Measurements from ENCODE around the gene LRP11. TPM values are rescaled to one million over a fixed set of nuclear protein-coding genes. Genes with fewer than 3 reads are reported as not detected.
A peak's percentile ranks its signal among the peaks of the same experiment; 100 is the strongest.
"Not testable (repeated sequence)": the region's sequence is repeated elsewhere in the genome, so short reads cannot be mapped to it uniquely, and the experiment has no call there.

The LRP11 gene, protein sequence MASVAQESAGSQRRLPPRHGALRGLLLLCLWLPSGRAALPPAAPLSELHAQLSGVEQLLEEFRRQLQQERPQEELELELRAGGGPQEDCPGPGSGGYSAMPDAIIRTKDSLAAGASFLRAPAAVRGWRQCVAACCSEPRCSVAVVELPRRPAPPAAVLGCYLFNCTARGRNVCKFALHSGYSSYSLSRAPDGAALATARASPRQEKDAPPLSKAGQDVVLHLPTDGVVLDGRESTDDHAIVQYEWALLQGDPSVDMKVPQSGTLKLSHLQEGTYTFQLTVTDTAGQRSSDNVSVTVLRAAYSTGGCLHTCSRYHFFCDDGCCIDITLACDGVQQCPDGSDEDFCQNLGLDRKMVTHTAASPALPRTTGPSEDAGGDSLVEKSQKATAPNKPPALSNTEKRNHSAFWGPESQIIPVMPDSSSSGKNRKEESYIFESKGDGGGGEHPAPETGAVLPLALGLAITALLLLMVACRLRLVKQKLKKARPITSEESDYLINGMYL
- total RNA-seq = 1 to 10 TPM; 1.6 to 2.9 TPM

DNA sequence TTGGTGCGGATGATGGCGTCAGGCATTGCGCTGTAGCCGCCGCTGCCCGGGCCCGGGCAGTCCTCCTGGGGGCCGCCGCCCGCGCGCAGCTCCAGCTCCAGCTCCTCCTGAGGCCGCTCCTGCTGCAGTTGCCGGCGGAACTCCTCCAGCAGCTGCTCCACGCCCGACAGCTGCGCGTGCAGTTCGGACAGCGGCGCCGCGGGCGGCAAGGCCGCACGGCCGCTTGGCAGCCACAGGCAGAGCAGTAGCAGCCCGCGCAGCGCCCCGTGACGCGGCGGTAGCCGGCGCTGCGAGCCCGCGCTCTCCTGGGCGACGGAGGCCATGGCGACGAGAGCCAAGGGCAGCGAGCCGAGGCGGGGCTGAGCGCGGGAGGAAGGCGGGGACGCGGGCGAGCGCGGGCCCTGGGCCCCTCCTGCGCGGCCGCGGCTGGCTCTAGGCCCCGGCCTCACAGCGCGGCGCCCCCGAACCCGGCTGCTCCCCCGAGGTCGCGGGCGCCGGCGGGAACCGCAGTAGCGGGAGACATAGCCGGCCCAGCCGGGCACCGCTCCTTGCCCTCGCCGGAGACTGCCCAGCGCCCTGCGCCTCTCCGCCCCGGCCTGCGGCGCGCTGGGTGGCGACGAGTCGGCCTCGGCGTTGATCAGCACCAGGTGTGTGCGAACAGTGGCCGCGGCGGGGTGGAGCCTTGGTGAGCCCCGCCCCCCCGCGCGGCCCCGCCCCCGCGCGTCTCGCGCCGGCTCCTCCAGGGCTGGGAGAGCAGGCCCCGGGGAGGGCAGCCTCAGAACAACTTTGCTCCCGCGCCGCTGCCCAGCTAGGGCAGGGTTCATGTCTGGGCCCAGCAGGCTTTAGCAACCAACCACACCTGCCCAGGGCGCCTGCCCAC is at the start of gene LRP11:
LRP11 (minus strand) TSS at position 662 of the 880 bp plus-strand sequence; CDS start at position 323, 339 bp downstream.
- ATAC-seq (peak; percentile 92 to 93), DNase-seq (ENCODE audit: low spot score) (peak; percentile 82)
- Mint-ChIP-seq H3K4me3 (peak within 1 kb of the TSS; percentile 79), H3K27ac (peak within 1 kb of the TSS in 1 of 2 donors; percentile 41), H3K27me3 (peaks cover 21 to 24% of the 10 kb centered on the region in 2 donors), H3K36me3 (no peaks in the 10 kb centered on the region), H3K4me1 (ENCODE audit: low read depth in 2 of 2) (peaks cover 11 to 16% of the 10 kb centered on the region in 2 donors), H3K9me3 (no peaks in the 10 kb centered on the region)

DNA sequence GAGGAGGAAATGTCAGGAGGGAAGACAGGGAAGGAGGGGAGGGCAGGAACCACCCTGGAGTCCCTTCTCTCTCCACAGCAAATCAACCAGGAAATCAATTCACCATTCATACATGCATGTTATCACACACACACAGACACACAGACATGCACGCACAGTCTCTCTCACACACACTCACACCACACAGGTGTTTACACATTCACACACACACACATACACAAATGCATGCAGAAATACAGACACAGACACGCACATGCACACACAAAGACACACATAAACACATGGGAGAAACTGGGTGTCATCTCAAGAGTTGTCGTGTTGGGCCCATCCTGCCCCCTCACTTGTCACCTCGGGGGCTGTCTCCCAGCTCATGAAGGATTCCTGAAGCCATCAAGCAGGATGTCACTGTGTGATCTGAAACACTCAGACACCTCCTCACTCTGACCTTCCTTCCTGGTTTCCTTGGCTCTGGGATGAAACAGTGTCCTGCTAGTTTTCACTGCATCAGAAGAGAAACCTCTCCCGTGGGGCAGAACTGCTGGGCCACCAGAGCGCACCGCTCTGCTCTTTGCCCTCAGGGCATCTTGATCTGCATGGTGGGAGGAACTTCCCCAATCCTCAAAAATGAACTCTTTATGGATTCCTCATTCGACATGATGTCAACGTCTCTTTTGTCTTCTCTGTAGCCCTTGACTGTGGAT is 49.5 kb upstream of the LRP11 start:
- Mint-ChIP-seq H3K4me1 (ENCODE audit: low read depth in 2 of 2) (no peaks in the 10 kb centered on the region), H3K9me3 (no peaks in the 10 kb centered on the region), H3K27me3 (peaks cover 22 to 29% of the 10 kb centered on the region in 2 donors), H3K27ac (no peak overlapping the region), H3K36me3 (no peaks in the 10 kb centered on the region), H3K4me3 (no peak overlapping the region)
- no peak for ATAC-seq
- no peak for DNase-seq (ENCODE audit: low spot score)

DNA sequence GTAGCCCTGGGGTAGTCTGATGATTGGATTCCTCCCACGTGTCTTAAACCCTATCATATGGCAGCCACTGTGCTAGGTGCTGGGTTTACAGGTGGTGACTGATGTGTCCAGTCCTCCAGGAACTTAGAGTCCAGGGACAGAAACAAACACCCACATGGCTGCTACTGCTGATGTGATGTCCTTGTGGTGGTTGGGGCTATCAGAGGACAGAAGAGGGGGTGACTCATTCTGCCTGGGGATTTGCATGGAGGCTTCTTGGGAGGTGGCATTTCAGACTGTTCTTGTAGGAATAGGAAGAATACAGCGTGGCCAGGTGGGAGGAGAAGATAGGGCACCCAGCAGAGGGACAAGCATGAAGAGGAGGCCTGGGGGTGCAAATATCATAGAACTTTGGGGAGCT is 48.9 kb upstream of the LRP11 start:
- H3K27ac Mint-ChIP-seq = no peak overlapping the region

DNA sequence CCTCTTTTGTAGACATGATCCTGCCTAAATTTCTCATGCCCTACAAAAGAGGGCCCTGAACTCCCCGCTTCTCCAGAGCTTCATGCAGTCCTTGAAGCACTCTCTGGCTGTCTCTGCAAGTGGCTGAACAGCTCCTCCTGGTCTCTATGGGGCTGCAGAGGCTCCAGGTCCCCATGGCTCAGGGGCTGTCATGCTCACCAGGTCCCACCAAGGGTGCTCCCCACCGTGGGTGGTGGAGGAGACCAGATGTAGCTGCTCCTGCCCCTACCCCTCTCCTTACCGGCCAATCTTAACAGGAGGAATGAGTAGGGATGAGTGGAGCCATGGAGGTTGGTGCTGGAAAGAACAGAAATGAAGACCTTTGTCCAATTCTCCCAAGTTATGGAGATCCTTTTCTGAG is 48.5 kb upstream of the LRP11 start:
- DNase-seq (ENCODE audit: low spot score); H3K4me1 Mint-ChIP-seq (ENCODE audit: low read depth in 2 of 2); H3K9me3 Mint-ChIP-seq; H3K27ac Mint-ChIP-seq; H3K4me3 Mint-ChIP-seq; H3K36me3 Mint-ChIP-seq: not testable (repeated sequence)
- peaks cover 23 to 27% of the 10 kb centered on the region in 2 donors for H3K27me3 Mint-ChIP-seq
- peak in 1 of 2 donors; percentile 29 for ATAC-seq

More for the DNA sequence above, 48.9 kb upstream of the LRP11 start:
- Mint-ChIP-seq H3K27me3 (peaks cover 21 to 27% of the 10 kb centered on the region in 2 donors), H3K36me3 (peaks cover 3% of the 10 kb centered on the region), H3K4me3 (no peak overlapping the region), H3K9me3 (peaks cover 1% of the 10 kb centered on the region), H3K4me1 (ENCODE audit: low read depth in 2 of 2) (no peaks in the 10 kb centered on the region)
- peak in 1 of 2 donors; percentile 37 for ATAC-seq
- DNase-seq (ENCODE audit: low spot score) = no peak

DNA sequence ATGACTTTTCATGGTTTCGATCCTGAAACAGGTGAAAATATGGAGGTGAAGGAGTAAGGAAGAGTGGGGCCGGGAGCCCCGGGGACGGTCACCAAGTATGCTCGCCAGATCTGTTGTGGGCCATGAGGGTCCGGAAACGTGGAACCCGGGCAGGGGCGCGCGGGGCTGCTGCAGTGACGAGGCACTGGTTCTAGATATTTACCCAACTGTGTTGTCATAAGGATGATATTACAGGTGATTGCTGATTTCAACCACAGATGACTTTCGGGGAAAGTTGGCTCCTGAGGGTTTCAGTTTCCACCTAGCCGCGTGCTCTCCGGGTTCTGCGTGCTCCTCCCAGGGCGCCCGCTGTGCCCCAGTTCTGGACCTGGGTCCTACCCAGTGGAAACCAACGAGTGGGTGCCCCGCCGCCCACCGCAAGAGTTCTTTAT is 46.6 kb upstream of the LRP11 start:
- DNase-seq (ENCODE audit: low spot score) = no peak
- no peak for ATAC-seq
- H3K27ac Mint-ChIP-seq = no peak overlapping the region
- H3K4me1 Mint-ChIP-seq (ENCODE audit: low read depth in 2 of 2) = no peaks in the 10 kb centered on the region
- H3K36me3 Mint-ChIP-seq = peaks cover 7% of the 10 kb centered on the region
- peaks cover 4% of the 10 kb centered on the region for H3K9me3 Mint-ChIP-seq
- H3K4me3 Mint-ChIP-seq = no peak overlapping the region
- peaks cover 20 to 27% of the 10 kb centered on the region in 2 donors for H3K27me3 Mint-ChIP-seq

DNA sequence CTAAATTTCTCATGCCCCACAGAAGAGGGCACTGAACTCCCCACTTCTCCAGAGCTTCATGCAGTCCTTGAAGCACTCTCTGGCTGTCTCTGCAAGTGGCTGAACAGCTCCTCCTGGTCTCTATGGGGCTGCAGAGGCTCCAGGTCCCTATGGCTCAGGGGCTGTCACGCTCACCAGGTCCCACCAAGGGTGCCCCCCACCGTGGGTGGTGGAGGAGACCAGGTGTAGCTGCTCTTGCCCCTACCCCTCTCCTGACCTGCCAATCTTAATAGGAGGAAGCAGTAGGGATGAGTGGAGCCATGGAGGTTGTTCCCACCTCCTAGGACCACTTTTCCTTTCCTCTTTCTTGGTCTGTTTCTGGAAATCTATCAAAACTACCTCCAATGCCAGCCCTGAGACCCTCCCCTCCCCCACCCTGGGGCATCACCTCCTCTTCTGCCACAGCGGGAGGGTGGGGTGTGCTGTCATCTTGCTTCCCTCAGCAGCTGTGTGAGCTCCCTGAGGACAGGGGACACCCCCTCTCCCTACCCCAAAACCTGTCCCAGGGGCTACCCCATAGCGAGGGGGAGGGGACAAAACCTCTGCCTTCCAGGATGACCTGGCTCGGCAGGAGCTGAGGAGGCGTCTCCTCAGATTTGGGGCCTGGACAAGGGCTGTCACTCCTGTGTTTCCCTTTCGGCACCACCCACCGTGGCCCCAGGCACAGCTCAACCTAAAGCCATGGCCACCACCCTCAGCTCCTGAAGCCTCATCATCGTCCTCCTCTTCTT is 45.7 kb upstream of the LRP11 start:
- DNase-seq (ENCODE audit: low spot score) (no peak), ATAC-seq (no peak)
- peaks cover 7% of the 10 kb centered on the region for H3K36me3 Mint-ChIP-seq
- no peak overlapping the region for H3K4me3 Mint-ChIP-seq
- no peaks in the 10 kb centered on the region for H3K4me1 Mint-ChIP-seq (ENCODE audit: low read depth in 2 of 2)
- H3K9me3 Mint-ChIP-seq = peaks cover 4% of the 10 kb centered on the region
- H3K27me3 Mint-ChIP-seq = peaks cover 20 to 27% of the 10 kb centered on the region in 2 donors
- H3K27ac Mint-ChIP-seq = no peak overlapping the region

DNA sequence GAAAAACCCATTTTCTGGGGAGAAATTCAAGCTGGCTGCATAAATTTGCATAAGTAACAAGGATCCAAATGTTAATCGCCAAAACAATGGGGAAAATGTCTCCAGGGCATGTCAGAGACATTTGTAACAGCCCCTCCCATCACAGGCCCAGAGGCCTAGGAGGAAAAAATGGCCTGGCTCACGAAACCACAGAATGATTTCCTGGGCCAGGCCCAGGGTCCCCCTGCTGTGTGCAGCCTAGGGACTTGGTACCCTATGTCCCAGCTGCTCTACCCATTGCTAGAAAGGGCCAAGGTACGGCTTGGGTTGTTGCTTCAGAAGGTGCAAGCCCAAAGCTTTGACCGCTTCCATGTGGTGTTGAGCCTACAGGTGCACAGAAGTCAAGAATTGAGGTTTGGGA is 44.3 kb upstream of the LRP11 start:
- not testable (repeated sequence) for H3K4me3 Mint-ChIP-seq

DNA sequence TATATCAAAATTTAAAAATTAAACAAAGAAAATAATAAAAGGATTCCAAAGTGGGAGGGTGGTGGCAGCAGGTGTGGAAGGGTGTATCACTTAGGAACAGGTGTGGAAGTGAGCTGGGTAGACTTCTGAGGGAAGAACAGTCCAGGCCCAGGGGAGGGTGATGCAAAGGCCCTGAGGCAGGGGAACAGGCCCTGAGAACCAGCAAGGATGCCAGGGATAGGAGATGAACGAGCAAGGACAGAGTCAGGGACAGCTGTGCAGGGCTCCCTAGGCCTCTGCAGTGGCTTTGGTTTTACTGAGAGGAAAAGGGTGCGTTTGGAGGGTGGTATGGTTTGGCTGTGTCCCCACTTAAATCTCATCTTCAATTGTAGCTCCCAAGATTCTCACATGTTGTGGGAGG is 43.2 kb upstream of the LRP11 start:
- H3K4me3 Mint-ChIP-seq = no peak overlapping the region
- H3K36me3 Mint-ChIP-seq = peaks cover 7% of the 10 kb centered on the region
- H3K27me3 Mint-ChIP-seq = peaks cover 6 to 7% of the 10 kb centered on the region in 2 donors
- no peaks in the 10 kb centered on the region for H3K4me1 Mint-ChIP-seq (ENCODE audit: low read depth in 2 of 2)
- no peak for ATAC-seq
- H3K9me3 Mint-ChIP-seq = peaks cover 4% of the 10 kb centered on the region
- no peak for DNase-seq (ENCODE audit: low spot score)
- H3K27ac Mint-ChIP-seq = no peak overlapping the region

More for the DNA sequence above, 44.3 kb upstream of the LRP11 start:
- H3K9me3 Mint-ChIP-seq; DNase-seq (ENCODE audit: low spot score); H3K27ac Mint-ChIP-seq; ATAC-seq; H3K36me3 Mint-ChIP-seq; H3K4me1 Mint-ChIP-seq (ENCODE audit: low read depth in 2 of 2): not testable (repeated sequence)
- H3K27me3 Mint-ChIP-seq = peaks cover 13% of the 10 kb centered on the region in 2 donors

DNA sequence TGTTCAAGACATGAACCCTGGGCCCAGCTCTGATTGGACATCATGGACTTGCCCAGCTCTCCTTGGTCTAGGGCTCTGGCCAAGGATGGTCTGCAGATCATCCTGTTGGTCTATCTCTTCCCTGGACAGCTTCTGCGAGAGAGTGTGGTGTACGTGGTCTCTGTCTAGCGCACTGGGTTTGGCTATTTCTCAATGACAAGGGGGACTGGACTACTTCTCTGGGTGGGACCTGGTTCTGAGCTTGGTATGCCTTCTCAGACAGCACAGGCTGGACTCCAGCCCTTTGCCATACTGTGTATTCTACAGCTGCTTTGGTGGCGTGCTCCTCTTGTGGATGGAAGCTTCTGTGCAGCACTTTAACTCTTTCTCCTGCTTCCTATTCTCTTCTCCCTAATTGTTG is 42.2 kb upstream of the LRP11 start:
- Mint-ChIP-seq H3K27ac (no peak overlapping the region), H3K4me3 (no peak overlapping the region), H3K4me1 (ENCODE audit: low read depth in 2 of 2) (no peaks in the 10 kb centered on the region), H3K36me3 (peaks cover 7% of the 10 kb centered on the region), H3K9me3 (peaks cover 4% of the 10 kb centered on the region), H3K27me3 (peaks cover 5 to 7% of the 10 kb centered on the region in 2 donors)
- DNase-seq (ENCODE audit: low spot score) (no peak), ATAC-seq (no peak)

DNA sequence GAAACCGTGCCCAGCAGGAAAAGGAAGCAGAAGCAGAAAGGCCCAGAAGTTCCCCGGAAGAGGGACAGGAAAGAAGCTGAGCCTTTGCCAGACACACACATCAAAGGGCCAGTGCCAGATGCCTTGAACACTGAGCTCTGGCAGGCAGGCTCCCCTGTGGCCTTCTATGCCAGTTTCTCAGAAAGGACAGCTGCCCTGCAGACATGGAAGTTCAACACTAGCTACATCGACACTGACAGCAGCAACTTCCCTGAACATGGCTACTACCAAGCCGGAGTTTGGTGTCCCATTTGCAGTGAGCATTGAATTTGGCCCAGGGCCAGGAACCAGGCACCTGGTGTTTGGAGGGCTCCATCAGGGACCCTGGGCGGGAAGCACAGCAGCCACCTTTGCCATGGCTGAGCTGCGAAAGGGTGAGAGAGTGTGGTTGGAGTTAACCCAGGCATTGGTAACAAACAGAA is 41.8 kb upstream of the LRP11 start:
- no peak for DNase-seq (ENCODE audit: low spot score)
- peaks cover under 1 to 5% of the 10 kb centered on the region in 2 donors for H3K27me3 Mint-ChIP-seq

DNA sequence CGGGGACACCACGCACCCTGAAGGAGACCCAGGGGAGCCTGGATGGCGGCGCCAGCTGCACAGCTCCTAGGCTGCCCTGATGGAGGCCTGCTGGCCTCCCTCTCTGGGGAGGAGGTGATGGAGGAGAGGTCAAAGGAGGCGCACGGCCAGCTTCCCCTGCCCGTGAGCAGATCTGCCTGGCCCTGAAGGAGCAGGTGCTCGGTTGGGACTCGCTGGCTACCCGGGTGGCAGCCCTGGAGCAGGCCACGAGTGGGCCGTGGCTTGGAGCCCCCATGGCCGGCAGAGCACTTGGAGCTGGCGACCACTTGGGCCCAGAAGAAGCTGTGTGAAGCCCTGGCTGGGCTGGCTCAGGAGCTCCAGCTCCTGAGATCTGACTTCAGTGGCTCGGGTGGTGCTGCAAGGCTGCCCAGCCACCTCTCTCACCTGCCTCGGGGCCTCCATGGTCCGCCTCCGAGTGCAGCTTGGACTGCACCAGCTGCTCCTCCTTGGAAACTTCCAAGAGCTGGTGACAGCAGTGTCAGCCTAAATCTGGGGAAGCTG is 41.3 kb upstream of the LRP11 start:
- no peak overlapping the region for H3K27ac Mint-ChIP-seq
- ATAC-seq (peak in 1 of 2 donors; percentile 39), DNase-seq (ENCODE audit: low spot score) (no peak)
- H3K4me3 Mint-ChIP-seq = no peak overlapping the region
- peaks cover 7% of the 10 kb centered on the region for H3K36me3 Mint-ChIP-seq
- no peaks in the 10 kb centered on the region for H3K4me1 Mint-ChIP-seq (ENCODE audit: low read depth in 2 of 2)
- peaks cover 0 to 5% of the 10 kb centered on the region in 2 donors for H3K27me3 Mint-ChIP-seq
- peaks cover 4% of the 10 kb centered on the region for H3K9me3 Mint-ChIP-seq

More for the DNA sequence above, 41.8 kb upstream of the LRP11 start:
- Mint-ChIP-seq H3K36me3 (peaks cover 7% of the 10 kb centered on the region), H3K4me3 (no peak overlapping the region), H3K9me3 (peaks cover 4% of the 10 kb centered on the region), H3K27ac (no peak overlapping the region), H3K4me1 (ENCODE audit: low read depth in 2 of 2) (no peaks in the 10 kb centered on the region)
- ATAC-seq = peak in 1 of 2 donors; percentile 21

DNA sequence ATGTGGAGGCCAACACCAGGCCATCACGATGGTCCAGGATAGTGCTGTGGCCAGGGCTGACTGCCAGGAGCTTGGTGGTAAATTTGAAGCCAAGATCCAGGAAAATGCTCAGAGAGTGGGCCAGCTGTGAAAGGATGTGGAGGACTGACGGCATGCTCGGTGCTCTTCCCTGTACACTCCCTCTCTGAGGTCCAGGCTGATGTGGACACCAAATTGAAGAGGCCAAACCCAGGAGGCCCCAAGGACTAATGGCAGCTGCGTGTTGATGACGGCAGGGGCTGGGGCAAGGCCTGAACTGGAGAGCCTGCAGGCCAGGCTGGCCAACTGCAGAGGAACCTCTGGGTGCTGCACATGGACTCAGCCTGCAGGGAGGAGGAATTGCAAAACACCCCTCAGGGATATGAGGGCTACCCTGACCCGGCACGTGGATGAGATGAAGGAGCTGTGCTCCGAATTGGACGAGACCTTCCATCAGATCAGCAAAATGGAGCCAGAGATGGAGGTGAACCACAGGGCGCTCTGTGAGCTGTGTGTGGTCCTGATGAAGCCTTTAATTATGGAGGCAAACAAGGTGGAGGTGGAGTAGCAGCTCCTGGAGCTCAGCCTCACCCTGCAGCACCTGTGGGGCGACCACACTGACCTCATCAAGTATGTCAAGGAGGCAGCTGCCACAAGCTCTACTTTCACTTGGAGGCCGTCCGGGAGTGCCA is 40.7 kb upstream of the LRP11 start:
- no peak for DNase-seq (ENCODE audit: low spot score)
- ATAC-seq = peak in 1 of 2 donors; percentile 22
- peaks cover 7% of the 10 kb centered on the region for H3K36me3 Mint-ChIP-seq

More for the DNA sequence above, 40.7 kb upstream of the LRP11 start:
- no peak overlapping the region for H3K4me3 Mint-ChIP-seq
- peaks cover 0 to 5% of the 10 kb centered on the region in 2 donors for H3K27me3 Mint-ChIP-seq
- peaks cover 4% of the 10 kb centered on the region for H3K9me3 Mint-ChIP-seq
- no peaks in the 10 kb centered on the region for H3K4me1 Mint-ChIP-seq (ENCODE audit: low read depth in 2 of 2)
- H3K27ac Mint-ChIP-seq = no peak overlapping the region
